Suprapubic skin (tissue), 3 donors: Measurements from ENCODE around the gene CSF3.

ENCODE experiments used
- EP300 ChIP-seq: sonication (generic); formaldehyde crosslinking; IDR thresholded peaks from one replicate; pipeline ENCODE4 v1.6.1; 2017; ENCODE audit warnings: antibody characterized with exemption
- POLR2A ChIP-seq, 2 donors: fragments of 450-650 bp; IDR thresholded peaks; one replicate each; pipeline ENCODE4 v1.6.1; 2017; ENCODE audit warnings: antibody characterized with exemption in 2 of 2, mild to moderate bottlenecking in 2 of 2, moderate library complexity in 2 of 2
- TF ChIP-seq, protein P1 (sequence below), 2 donors: fragments of 200-600 bp in 1 of 2; fragments of 450-650 bp in 1 of 2; sonication (generic) in 1 of 2; IDR thresholded peaks; one replicate each; pipeline ENCODE4 v1.5.1; 2016 to 2019; ENCODE audit warnings: antibody characterized with exemption in 2 of 2, mild to moderate bottlenecking in 1 of 2, moderate library complexity in 1 of 2

DNA sequence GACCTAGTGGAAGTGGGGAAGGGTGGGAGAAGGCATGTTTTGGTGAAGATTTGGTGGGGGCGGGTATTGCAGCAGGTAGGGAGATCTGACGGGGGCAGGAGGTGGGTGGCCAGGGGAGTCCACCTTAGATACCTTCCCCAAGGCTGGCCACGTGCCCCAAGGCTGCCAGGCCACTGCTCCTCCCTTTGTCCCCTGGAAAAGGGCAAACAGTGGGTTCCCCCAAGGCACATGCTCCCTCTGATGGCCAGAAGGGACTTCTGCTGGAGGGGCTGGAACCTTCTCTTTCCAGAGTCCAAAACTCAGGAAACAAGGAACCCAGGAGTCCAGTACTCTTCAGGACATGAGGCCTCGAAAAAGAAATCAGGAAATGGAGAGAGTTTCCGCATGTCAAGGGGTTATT is 40.8 kb upstream of the CSF3 start:
- TF ChIP-seq, protein P1, sequence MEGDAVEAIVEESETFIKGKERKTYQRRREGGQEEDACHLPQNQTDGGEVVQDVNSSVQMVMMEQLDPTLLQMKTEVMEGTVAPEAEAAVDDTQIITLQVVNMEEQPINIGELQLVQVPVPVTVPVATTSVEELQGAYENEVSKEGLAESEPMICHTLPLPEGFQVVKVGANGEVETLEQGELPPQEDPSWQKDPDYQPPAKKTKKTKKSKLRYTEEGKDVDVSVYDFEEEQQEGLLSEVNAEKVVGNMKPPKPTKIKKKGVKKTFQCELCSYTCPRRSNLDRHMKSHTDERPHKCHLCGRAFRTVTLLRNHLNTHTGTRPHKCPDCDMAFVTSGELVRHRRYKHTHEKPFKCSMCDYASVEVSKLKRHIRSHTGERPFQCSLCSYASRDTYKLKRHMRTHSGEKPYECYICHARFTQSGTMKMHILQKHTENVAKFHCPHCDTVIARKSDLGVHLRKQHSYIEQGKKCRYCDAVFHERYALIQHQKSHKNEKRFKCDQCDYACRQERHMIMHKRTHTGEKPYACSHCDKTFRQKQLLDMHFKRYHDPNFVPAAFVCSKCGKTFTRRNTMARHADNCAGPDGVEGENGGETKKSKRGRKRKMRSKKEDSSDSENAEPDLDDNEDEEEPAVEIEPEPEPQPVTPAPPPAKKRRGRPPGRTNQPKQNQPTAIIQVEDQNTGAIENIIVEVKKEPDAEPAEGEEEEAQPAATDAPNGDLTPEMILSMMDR (IDR thresholded peaks at IDR 0.05), result no peak
- TF ChIP-seq POLR2A (IDR thresholded peaks at IDR 0.05) (no peak), EP300 (no peak)
